Trophoblast cell (in vitro differentiated cells and primary cell): ENCODE data around the gene WDR82.
"Not testable (repeated sequence)": the region's sequence is repeated elsewhere in the genome, so short reads cannot be mapped to it uniquely, and the experiment has no call there.

Experiments used
- DNase-seq, 2 donors: peaks; one replicate each; pipeline ENCODE4 v3.0.0-alpha.2; 2016
- H2AFZ ChIP-seq: 2 replicates; pipeline ENCODE4 v1.6.1; 2013; ENCODE audit warnings: low read length, moderate library complexity, mild to moderate bottlenecking; ENCODE audit not compliant: insufficient read depth, poor library complexity
- H2AK5ac ChIP-seq: 2 replicates; pipeline ENCODE4 v1.6.1; 2013; ENCODE audit warnings: mild to moderate bottlenecking, low read length
- H2BK120ac ChIP-seq: 2 replicates; pipeline ENCODE4 v1.6.1; 2013; ENCODE audit warnings: low read length, mild to moderate bottlenecking, moderate library complexity; ENCODE audit not compliant: insufficient read depth, poor library complexity
- H2BK12ac ChIP-seq: 2 replicates; pipeline ENCODE4 v1.6.1; 2013; ENCODE audit warnings: mild to moderate bottlenecking, low read length, moderate library complexity
- H2BK5ac ChIP-seq: 2 replicates; pipeline ENCODE4 v1.6.1; 2013; ENCODE audit warnings: low read length, low read depth, moderate library complexity, mild to moderate bottlenecking; ENCODE audit not compliant: poor library complexity
- H3K14ac ChIP-seq: 2 replicates; pipeline ENCODE4 v1.6.1; 2013; ENCODE audit warnings: mild to moderate bottlenecking, low read length
- H3K18ac ChIP-seq: 2 replicates; pipeline ENCODE4 v1.6.1; 2013; ENCODE audit warnings: mild to moderate bottlenecking, low read length
- H3K23ac ChIP-seq: 2 replicates; pipeline ENCODE4 v1.6.1; 2013; ENCODE audit warnings: low read length
- H3K27ac ChIP-seq: 2 replicates; pipeline ENCODE4 v1.5.1; 2013; ENCODE audit warnings: low read depth, mild to moderate bottlenecking, inconsistent platforms, low read length, moderate library complexity
- H3K27me3 ChIP-seq: 2 replicates; pipeline ENCODE4 v1.6.1; 2013; ENCODE audit warnings: inconsistent platforms, mild to moderate bottlenecking, low read length, moderate library complexity; ENCODE audit not compliant: insufficient read depth
- H3K36me3 ChIP-seq, 2 experiments: 1 replicate in 1 of 2; 2 replicates in 1 of 2; pipeline ENCODE4 v1.6.1; 2013; ENCODE audit warnings: low read length in 2 of 2, mild to moderate bottlenecking in 2 of 2, moderate library complexity in 1 of 2; ENCODE audit not compliant: insufficient read depth in 2 of 2, control insufficient read depth in 1 of 2
- H3K4ac ChIP-seq: 2 replicates; pipeline ENCODE4 v1.6.1; 2013; ENCODE audit warnings: low read depth, mild to moderate bottlenecking, low read length, moderate library complexity
- H3K4me1 ChIP-seq, 2 experiments: 1 replicate in 1 of 2; 2 replicates in 1 of 2; pipeline ENCODE4 v1.6.1; 2013; ENCODE audit warnings: low read length in 2 of 2, mild to moderate bottlenecking in 2 of 2, moderate library complexity in 1 of 2; ENCODE audit not compliant: insufficient read depth in 2 of 2, control insufficient read depth in 1 of 2
- H3K4me2 ChIP-seq: 2 replicates; pipeline ENCODE4 v1.6.1; 2013; ENCODE audit warnings: inconsistent platforms, mild to moderate bottlenecking, low read length, moderate library complexity
- H3K4me3 ChIP-seq: 2 replicates; pipeline ENCODE4 v1.5.1; 2013; ENCODE audit warnings: mild to moderate bottlenecking, low read depth, low read length, inconsistent platforms
- H3K79me1 ChIP-seq: one replicate; pipeline ENCODE4 v1.6.1; 2013; ENCODE audit warnings: low read length
- H3K79me2 ChIP-seq: 2 replicates; pipeline ENCODE4 v1.6.1; 2013; ENCODE audit warnings: low read length, mild to moderate bottlenecking; ENCODE audit not compliant: control insufficient read depth, insufficient read depth, poor library complexity
- H3K9ac ChIP-seq: 2 replicates; pipeline ENCODE4 v1.6.1; 2013; ENCODE audit warnings: mild to moderate bottlenecking, low read length
- H3K9me3 ChIP-seq: 2 replicates; pipeline ENCODE4 v1.6.1; 2013; ENCODE audit warnings: low read depth, mild to moderate bottlenecking, control low read depth, inconsistent platforms, low read length; ENCODE audit not compliant: insufficient read depth
- H4K12ac ChIP-seq: 2 replicates; pipeline ENCODE4 v1.6.1; 2013; ENCODE audit warnings: low read depth, mild to moderate bottlenecking, low read length, moderate library complexity
- H4K8ac ChIP-seq: 2 replicates; pipeline ENCODE4 v1.6.1; 2013; ENCODE audit warnings: low read depth, mild to moderate bottlenecking, low read length, moderate library complexity
- H4K91ac ChIP-seq: one replicate; pipeline ENCODE4 v1.6.1; 2013; ENCODE audit warnings: low read depth, mild to moderate bottlenecking, low read length, moderate library complexity
- WGBS: extraction: QIAGEN DNeasy Blood & Tissue Kit; methylation state at CpG from one replicate; pipeline ENCODE4 v1.1.7; 2013; ENCODE audit warnings: missing lambda C conversion rate; ENCODE audit not compliant: insufficient read length, insufficient coverage; ENCODE audit errors: extremely low coverage; 5-methylcytosine and 5-hydroxymethylcytosine counted together

WDR82 gene

DNA sequence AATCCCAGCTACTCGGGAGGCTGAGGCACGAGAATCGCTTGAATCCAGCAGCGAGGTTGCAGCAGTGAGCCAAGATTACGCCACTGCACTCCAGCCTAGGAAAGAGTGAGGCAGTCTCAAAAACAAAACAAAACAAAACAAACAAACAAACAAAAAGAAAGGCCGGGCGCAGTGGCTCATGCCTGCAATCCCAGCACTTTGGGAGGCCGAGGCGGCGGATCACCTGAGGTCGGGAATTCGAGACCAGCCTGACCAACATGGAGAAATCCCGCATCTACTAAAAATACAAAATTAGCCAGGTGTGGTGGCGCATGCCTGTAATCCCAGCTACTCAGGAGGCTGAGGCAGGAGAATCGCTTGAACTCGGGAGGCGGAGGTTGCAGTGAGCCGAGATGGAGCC is 3.7 kb downstream of the WDR82 start:
- not testable (repeated sequence) for H2BK5ac ChIP-seq

DNA sequence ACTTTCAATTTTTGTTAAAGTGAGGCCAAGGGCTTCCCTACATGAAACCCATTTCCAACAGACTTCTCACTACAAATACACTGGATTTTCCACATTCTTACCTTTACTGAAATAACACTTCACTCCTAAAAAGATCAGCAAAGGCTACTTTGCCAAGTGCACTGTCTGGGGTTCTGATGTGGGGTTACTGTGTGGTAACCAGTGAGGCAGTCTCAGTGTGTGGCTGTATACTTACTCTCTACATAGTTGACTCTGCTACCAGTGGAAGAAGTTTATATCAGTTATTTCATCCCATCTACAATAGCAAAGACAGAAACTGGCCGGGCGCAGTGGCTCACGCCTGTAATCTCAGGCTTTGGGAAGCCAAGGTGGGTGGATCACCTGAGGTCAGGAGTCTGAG is 5.6 kb downstream of the WDR82 start:
- no peak overlapping the region for H4K91ac ChIP-seq
- H3K36me3 ChIP-seq, result peaks cover 18 to 23% of the 10 kb centered on the region in 2 experiments
- no peak overlapping the region for H4K8ac ChIP-seq
- H3K4me3 ChIP-seq, result no peak overlapping the region
- WGBS, result no CpG with 5 or more reads among the region's 3 CpGs
- H2BK12ac ChIP-seq, result no peak overlapping the region
- H3K4ac ChIP-seq, result peak overlapping the region; percentile 90
- no peak overlapping the region for H2AFZ ChIP-seq
- no peak overlapping the region for H3K4me2 ChIP-seq
- H2BK120ac ChIP-seq, result no peak overlapping the region
- H3K9me3 ChIP-seq, result no peaks in the 10 kb centered on the region
- no peak overlapping the region for H3K9ac ChIP-seq
- H3K4me1 ChIP-seq, result peaks cover 5 to 7% of the 10 kb centered on the region in 2 experiments
- no peak overlapping the region for H3K18ac ChIP-seq
- H3K79me1 ChIP-seq, result peaks cover 2% of the 10 kb centered on the region
- H2BK5ac ChIP-seq, result no peak overlapping the region
- no peak overlapping the region for H3K14ac ChIP-seq
- H3K79me2 ChIP-seq, result peaks cover 24% of the 10 kb centered on the region
- no peaks in the 10 kb centered on the region for H3K27me3 ChIP-seq
- no peak for DNase-seq
- H3K27ac ChIP-seq, result no peak overlapping the region
- H4K12ac ChIP-seq, result no peak overlapping the region
- no peak overlapping the region for H3K23ac ChIP-seq
- no peak overlapping the region for H2AK5ac ChIP-seq

More for the DNA sequence above, 3.7 kb downstream of the WDR82 start:
- H2BK120ac ChIP-seq, H4K91ac ChIP-seq, H2BK12ac ChIP-seq, H3K23ac ChIP-seq, H3K18ac ChIP-seq, H3K27me3 ChIP-seq, H3K14ac ChIP-seq, H3K9me3 ChIP-seq, H4K8ac ChIP-seq, H3K4me2 ChIP-seq, H4K12ac ChIP-seq, H2AFZ ChIP-seq, H3K4ac ChIP-seq, H3K4me3 ChIP-seq, H3K27ac ChIP-seq, H2AK5ac ChIP-seq, H3K9ac ChIP-seq: not testable (repeated sequence)
- Histone ChIP-seq H3K79me1 (peaks cover 16% of the 10 kb centered on the region), H3K79me2 (peaks cover 31% of the 10 kb centered on the region), H3K36me3 (peaks cover 7 to 11% of the 10 kb centered on the region in 2 experiments), H3K4me1 (peaks cover 10 to 11% of the 10 kb centered on the region in 2 experiments)
- DNase-seq, result peak in 1 of 2 donors; percentile 74
- WGBS, result no CpG with 5 or more reads among the region's 18 CpGs

DNA sequence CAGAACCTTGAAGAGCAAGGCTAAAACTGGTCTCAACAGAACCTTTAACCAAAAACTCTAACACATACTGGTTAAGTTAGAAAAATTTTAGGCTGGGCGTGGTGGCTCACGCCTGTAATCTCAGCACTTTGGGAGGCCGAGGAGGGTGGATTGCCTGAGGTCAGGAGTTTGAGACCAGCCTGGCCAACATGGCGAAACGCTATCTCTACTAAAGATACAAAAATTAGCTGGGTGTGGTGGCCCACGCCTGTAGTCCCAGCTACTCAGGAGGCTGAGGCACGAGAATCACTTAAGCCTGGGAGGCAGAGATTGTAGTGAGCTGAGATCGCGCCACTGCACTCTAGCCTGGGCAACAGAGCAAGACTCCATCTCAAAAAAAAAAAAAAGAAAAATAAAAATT is 6.3 kb downstream of the WDR82 start:
- no CpG with 5 or more reads among the region's 9 CpGs for WGBS
- not testable (repeated sequence) for H3K79me1 ChIP-seq, H3K9ac ChIP-seq, H3K4me3 ChIP-seq, H3K14ac ChIP-seq, H3K4me1 ChIP-seq, H3K27ac ChIP-seq, H2BK120ac ChIP-seq, DNase-seq, H4K12ac ChIP-seq, H3K4ac ChIP-seq, H2BK12ac ChIP-seq, H2AK5ac ChIP-seq, H3K4me2 ChIP-seq, H4K8ac ChIP-seq, H3K9me3 ChIP-seq, H2AFZ ChIP-seq, H3K27me3 ChIP-seq, H3K18ac ChIP-seq, H2BK5ac ChIP-seq, H4K91ac ChIP-seq, H3K23ac ChIP-seq
- Histone ChIP-seq H3K36me3 (peaks cover 18 to 23% of the 10 kb centered on the region in 2 experiments), H3K79me2 (peaks cover 20% of the 10 kb centered on the region)

DNA sequence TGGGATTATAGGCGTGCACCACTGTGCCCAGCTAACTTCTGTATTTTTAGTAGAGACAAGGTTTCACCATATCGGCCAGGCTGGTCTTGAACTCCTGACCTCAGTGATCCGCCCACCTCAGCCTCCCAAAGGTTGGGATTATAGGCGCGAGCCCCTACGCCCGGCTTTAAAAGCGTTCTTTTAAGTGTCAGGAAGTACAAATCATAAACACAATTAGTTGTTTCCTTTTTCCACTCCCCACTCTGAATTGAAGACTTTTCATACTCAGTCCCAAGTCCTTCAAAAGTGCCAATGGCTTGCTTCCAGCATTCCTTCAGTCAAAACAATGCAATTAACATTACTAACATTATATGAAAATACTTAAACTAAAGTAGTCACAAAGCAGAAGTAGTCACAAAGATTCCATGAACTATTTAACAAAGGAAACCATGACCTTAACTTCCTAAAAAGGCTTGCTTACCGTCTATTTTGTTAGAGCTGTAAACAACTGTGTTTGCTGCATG is 8.1 kb downstream of the WDR82 start:
- DNase-seq, result no peak
- no peaks in the 10 kb centered on the region for H3K79me1 ChIP-seq
- H3K18ac ChIP-seq, result no peak overlapping the region
- no peak overlapping the region for H3K4ac ChIP-seq
- H3K27ac ChIP-seq, result no peak overlapping the region
- H3K36me3 ChIP-seq, result peaks cover 26 to 30% of the 10 kb centered on the region in 2 experiments
- H2AFZ ChIP-seq, result no peak overlapping the region
- no peak overlapping the region for H4K12ac ChIP-seq
- H2BK5ac ChIP-seq, result no peak overlapping the region
- no CpG with 5 or more reads among the region's 9 CpGs for WGBS
- no peak overlapping the region for H3K4me3 ChIP-seq
- H2BK12ac ChIP-seq, result no peak overlapping the region
- no peak overlapping the region for H3K4me2 ChIP-seq
- no peak overlapping the region for H3K23ac ChIP-seq
- H3K9ac ChIP-seq, result no peak overlapping the region
- H3K27me3 ChIP-seq, result no peaks in the 10 kb centered on the region
- no peak overlapping the region for H3K14ac ChIP-seq
- no peaks in the 10 kb centered on the region for H3K9me3 ChIP-seq
- H2AK5ac ChIP-seq, result no peak overlapping the region
- no peak overlapping the region for H4K91ac ChIP-seq
- H2BK120ac ChIP-seq, result no peak overlapping the region
- no peak overlapping the region for H4K8ac ChIP-seq
- peaks cover 4 to 6% of the 10 kb centered on the region in 2 experiments for H3K4me1 ChIP-seq
- peaks cover 9% of the 10 kb centered on the region for H3K79me2 ChIP-seq
